Epithelial cell of proximal tubule (primary cell): ENCODE data around the gene TBC1D22A. TPM values are rescaled to one million over a fixed set of nuclear protein-coding genes. Genes with fewer than 3 reads are reported as not detected.

Experiments
- DNase-seq: peaks from one replicate; pipeline ENCODE4 v3.0.0-alpha.2; 2011; ENCODE audit warnings: low read depth
- H3K4me3 ChIP-seq: 2 replicates; pipeline ENCODE4 v1.5.1; 2011; ENCODE audit warnings: low read depth, mild to moderate bottlenecking, low read length
- total RNA-seq: library from RNA; depleted of rRNA; stranded (reverse); fragments of >200 nt; gene quantifications from 2 replicates; pipeline ENCODE4 v1.2.3, GENCODE V29; 2015
- TF ChIP-seq, protein P1 (sequence below): conservative IDR thresholded peaks from 2 replicates; pipeline ENCODE4 v1.5.1; 2012; ENCODE audit warnings: low read depth, mild to moderate bottlenecking, low read length

Gene TBC1D22A
- total RNA-seq, 1 donor from 2014 or later = 22.7 TPM

DNA sequence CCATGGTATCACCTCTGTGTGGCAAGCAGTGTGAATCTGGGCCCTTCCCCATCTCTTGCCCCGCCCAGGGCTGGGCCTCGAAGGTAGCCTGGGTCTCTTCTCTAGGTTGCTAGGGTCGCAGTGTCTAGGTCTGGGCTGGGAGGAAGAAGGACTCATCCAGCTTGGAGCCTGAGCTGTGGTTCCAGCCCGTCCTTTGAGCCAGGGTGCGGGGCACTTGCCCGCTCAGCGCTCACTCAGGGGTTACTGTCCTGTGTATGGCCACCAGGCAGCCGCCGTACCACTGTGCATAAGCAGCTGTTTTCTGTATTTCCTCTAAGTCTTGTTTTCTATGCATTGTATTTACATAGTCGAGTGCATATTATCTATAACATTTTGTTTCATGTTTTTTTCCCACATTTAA lies 160.9 kb downstream of the TBC1D22A start:
- no peak overlapping the region for H3K4me3 ChIP-seq
- TF ChIP-seq, protein P1, sequence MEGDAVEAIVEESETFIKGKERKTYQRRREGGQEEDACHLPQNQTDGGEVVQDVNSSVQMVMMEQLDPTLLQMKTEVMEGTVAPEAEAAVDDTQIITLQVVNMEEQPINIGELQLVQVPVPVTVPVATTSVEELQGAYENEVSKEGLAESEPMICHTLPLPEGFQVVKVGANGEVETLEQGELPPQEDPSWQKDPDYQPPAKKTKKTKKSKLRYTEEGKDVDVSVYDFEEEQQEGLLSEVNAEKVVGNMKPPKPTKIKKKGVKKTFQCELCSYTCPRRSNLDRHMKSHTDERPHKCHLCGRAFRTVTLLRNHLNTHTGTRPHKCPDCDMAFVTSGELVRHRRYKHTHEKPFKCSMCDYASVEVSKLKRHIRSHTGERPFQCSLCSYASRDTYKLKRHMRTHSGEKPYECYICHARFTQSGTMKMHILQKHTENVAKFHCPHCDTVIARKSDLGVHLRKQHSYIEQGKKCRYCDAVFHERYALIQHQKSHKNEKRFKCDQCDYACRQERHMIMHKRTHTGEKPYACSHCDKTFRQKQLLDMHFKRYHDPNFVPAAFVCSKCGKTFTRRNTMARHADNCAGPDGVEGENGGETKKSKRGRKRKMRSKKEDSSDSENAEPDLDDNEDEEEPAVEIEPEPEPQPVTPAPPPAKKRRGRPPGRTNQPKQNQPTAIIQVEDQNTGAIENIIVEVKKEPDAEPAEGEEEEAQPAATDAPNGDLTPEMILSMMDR = no peak
- no peak for DNase-seq

DNA sequence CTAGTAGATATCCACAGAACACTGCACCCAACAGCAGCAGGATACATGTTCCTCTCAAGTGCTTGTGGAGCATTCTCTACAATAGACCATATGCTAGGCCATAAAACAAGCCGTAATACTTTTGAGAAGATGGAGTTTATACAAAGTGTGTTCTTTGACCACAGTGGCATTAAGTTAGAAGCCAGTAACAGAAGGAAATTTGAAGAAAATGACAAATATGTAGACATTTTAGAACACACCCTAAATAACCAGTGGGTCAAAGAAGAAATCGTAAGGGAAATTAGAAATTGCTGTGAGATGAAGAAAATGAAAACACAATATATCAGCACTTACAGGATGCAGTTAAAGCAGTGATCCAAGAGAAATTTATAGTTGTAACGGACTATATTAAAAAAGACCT lies 163.4 kb downstream of the TBC1D22A start:
- TF ChIP-seq, protein P1 = no peak
- H3K4me3 ChIP-seq = no peak overlapping the region
- DNase-seq = no peak

DNA sequence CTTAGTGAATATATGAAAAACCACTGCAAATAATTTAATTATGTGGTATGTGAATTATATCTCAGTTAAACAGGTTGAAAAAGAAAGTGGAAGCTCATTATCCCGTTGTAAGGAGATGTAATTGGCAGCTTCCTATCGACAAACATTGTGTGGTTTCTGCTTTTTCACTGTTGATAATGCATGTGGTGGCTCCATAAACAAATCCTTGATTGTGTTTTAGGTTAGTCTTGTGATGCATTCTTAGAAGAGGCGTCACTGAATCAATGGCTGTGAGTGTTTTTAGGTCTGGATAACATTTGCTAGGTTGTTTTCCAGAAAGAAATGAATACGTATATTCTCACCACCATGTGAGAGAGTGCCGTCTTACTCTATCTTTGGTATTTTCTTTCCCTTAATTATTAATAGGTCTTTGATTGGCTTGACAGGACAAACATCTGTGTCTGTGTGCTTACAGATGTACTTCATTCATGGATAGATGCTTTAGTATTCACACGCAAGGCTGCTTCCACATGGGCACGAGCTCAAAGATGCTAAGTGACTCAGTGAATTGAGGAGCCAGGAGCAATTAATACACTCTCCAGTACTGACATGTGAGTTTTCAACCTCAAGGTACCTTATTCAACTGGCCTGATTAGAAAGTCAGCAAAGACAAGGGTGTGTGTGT lies 166.7 kb downstream of the TBC1D22A start:
- H3K4me3 ChIP-seq = no peak overlapping the region
- DNase-seq = peak; percentile 18
- TF ChIP-seq, protein P1 = no peak

GRCh38 chr22:46929710-46930204 lies 167.3 kb downstream of the TBC1D22A start:
- no peak overlapping the region for H3K4me3 ChIP-seq
- peak; percentile 68 for DNase-seq
- TF ChIP-seq, protein P1 = no peak

DNA sequence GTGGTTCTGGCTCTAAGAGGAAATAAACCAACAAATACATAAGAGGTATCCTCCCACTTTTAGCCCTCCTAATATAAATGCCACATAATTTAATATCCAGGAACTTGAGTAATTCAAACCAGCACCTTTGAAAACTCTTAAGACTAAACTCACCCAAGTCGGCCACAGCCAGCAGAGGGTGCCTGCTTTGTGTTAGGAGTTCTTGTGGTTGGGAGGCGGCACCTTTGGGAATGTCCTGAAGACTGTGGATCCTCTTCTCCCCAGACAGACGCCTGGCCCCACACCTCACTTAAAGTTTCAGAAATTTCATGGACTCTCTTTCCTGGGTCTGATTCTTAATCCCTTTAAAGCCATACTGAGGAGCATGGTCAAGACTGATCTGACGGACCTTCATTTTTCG lies 169.0 kb downstream of the TBC1D22A start:
- DNase-seq = no peak
- H3K4me3 ChIP-seq = no peak overlapping the region
- TF ChIP-seq, protein P1 = peak; percentile 35

GRCh38 chr22:46931881-46932280 lies 169.4 kb downstream of the TBC1D22A start:
- no peak overlapping the region for H3K4me3 ChIP-seq
- TF ChIP-seq, protein P1 = no peak
- DNase-seq = no peak
